HepG2 (cell line): ENCODE results near the gene REEP6. TPM values are rescaled to one million over a fixed set of nuclear protein-coding genes. Genes with fewer than 3 reads are reported as not detected.

Experiments used
- ETV5 ChIP-seq: IDR thresholded peaks from 2 replicates; pipeline ENCODE4 v1.6.1; 2018; ENCODE audit warnings: missing biosample characterization, missing genetic modification reagents, inconsistent platforms, borderline replicate concordance
- SOX6 ChIP-seq, 2 experiments: fragments of 450-650 bp in 1 of 2; sonication (generic) in 1 of 2; formaldehyde crosslinking in 1 of 2; IDR thresholded peaks; 2 replicates each; pipeline versions ENCODE4 v1.4.0 to v1.6.1; 2017 to 2020; ENCODE audit warnings: antibody characterized with exemption in 1 of 2, mild to moderate bottlenecking in 1 of 2, missing genetic modification reagents in 1 of 2
- SP4 ChIP-seq: sonication (generic); formaldehyde crosslinking; IDR thresholded peaks from 2 replicates; pipeline ENCODE4 v1.8.1; 2023; ENCODE audit warnings: mild to moderate bottlenecking, missing genetic modification reagents
- SPEN ChIP-seq: sonication (generic); formaldehyde crosslinking; IDR thresholded peaks from 2 replicates; pipeline ENCODE4 v1.5.1; 2020; ENCODE audit warnings: low read depth, mild to moderate bottlenecking, missing genetic modification reagents
- polyA plus RNA-seq, 8 experiments: library from polyadenylated mRNA; depleted of rRNA in 3 of 8; stranded (reverse) in 7 of 8; unstranded in 1 of 8; fragments of >200 nt; fragmentation: Illumina TruSeq in 4 of 8; extraction: Trizol in 4 of 8; gene quantifications; 2 replicates each; pipeline versions ENCODE4 v1.2.1 to v1.2.3, GENCODE V29; 2011 to 2016; ENCODE audit warnings: low read depth in 4 of 8, missing spikeins in 1 of 8, mixed read lengths in 1 of 8; ENCODE audit not compliant: insufficient read depth in 1 of 8
- total RNA-seq, 5 experiments: library from RNA; depleted of rRNA; stranded (reverse); fragments of >200 nt; fragmentation: Illumina TruSeq; extraction: Trizol; gene quantifications; 2 replicates each; pipeline ENCODE4 v1.2.3, GENCODE V29; 2016; ENCODE audit warnings: low read depth in 1 of 5
- TF ChIP-seq, protein P1 (sequence below): sonication (generic); formaldehyde crosslinking; IDR thresholded peaks from 2 replicates; pipeline ENCODE4 v1.9.0; 2022; ENCODE audit warnings: low read depth, missing genetic modification reagents
- TF ChIP-seq, protein P2 (sequence below): sonication (generic); formaldehyde crosslinking; IDR thresholded peaks from 2 replicates; pipeline ENCODE4 v1.4.0; 2020; ENCODE audit warnings: missing genetic modification reagents, borderline replicate concordance
- TF ChIP-seq, protein P3 (sequence below): sonication (generic); formaldehyde crosslinking; IDR thresholded peaks from 2 replicates; pipeline ENCODE4 v1.8.0; 2022; ENCODE audit warnings: mild to moderate bottlenecking, missing genetic modification reagents, borderline replicate concordance
- TF ChIP-seq, protein P4 (sequence below): sonication (generic); formaldehyde crosslinking; IDR thresholded peaks from 2 replicates; pipeline ENCODE4 v1.4.0; 2020; ENCODE audit warnings: missing genetic modification reagents
- TF ChIP-seq, protein P5 (sequence below): sonication (generic); formaldehyde crosslinking; IDR thresholded peaks from 2 replicates; pipeline ENCODE4 v1.5.0; 2020; ENCODE audit warnings: missing genetic modification reagents, mild to moderate bottlenecking, borderline replicate concordance
- TF ChIP-seq, protein P6 (sequence below): sonication (generic); formaldehyde crosslinking; IDR thresholded peaks from 2 replicates; pipeline ENCODE4 v1.4.0; 2020; ENCODE audit warnings: missing genetic modification reagents

REEP6 gene
- total and polyA plus RNA-seq, 2 of the 13 experiments (the other 11 are each of a cell fraction or from before 2014, with no cell fraction given) = 10.0 to 28.8 TPM

DNA sequence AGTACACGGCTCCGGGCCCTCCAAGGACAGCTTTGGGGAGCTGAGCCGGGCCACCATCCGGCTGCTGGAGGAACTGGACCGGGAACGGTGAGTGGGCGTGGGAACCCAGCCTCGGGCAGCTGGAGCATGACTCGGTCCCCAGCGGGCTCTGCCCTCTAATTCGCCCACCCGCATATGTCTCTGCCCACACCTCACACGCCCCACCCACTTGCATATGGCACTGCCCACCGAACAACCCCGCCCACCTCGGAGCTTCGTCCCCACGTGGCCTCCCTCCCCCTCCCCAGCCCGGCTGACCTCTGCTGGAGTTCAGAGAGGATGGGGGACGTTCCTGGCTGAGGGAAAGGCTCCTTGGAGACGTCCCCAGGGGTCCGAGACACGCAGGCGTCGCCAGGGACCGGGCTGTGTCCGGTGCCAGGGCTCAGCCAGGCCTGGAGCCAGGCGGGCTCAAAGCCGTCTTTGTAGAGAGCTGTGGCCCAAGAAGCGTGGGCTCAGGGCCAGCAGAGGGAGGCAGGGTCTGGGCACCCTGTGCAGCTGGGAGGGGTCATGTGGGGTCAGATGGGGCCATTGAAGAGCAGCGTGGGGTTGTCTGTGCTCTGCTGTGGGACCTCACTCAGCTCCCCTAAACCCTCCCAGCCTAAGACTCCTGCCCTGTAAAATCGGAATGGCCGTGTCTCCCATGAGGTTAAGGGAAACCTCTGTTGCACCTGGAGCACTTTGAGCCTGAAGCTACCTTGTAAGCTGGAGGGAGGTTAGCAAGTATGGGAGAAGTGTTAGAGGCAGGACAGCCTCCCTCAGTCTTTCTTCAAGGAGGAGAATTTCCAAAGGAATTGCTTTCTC is 37.2 kb upstream of the REEP6 start (continued):
- TF ChIP-seq, protein P1, sequence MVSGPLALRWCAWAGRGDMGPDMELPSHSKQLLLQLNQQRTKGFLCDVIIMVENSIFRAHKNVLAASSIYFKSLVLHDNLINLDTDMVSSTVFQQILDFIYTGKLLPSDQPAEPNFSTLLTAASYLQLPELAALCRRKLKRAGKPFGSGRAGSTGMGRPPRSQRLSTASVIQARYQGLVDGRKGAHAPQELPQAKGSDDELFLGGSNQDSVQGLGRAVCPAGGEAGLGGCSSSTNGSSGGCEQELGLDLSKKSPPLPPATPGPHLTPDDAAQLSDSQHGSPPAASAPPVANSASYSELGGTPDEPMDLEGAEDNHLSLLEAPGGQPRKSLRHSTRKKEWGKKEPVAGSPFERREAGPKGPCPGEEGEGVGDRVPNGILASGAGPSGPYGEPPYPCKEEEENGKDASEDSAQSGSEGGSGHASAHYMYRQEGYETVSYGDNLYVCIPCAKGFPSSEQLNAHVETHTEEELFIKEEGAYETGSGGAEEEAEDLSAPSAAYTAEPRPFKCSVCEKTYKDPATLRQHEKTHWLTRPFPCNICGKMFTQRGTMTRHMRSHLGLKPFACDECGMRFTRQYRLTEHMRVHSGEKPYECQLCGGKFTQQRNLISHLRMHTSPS (CRISPR knock-in tag) = 0 out of 2 replicates have a peak, but pooled peaks have one; percentile 20
- TF ChIP-seq, protein P2, sequence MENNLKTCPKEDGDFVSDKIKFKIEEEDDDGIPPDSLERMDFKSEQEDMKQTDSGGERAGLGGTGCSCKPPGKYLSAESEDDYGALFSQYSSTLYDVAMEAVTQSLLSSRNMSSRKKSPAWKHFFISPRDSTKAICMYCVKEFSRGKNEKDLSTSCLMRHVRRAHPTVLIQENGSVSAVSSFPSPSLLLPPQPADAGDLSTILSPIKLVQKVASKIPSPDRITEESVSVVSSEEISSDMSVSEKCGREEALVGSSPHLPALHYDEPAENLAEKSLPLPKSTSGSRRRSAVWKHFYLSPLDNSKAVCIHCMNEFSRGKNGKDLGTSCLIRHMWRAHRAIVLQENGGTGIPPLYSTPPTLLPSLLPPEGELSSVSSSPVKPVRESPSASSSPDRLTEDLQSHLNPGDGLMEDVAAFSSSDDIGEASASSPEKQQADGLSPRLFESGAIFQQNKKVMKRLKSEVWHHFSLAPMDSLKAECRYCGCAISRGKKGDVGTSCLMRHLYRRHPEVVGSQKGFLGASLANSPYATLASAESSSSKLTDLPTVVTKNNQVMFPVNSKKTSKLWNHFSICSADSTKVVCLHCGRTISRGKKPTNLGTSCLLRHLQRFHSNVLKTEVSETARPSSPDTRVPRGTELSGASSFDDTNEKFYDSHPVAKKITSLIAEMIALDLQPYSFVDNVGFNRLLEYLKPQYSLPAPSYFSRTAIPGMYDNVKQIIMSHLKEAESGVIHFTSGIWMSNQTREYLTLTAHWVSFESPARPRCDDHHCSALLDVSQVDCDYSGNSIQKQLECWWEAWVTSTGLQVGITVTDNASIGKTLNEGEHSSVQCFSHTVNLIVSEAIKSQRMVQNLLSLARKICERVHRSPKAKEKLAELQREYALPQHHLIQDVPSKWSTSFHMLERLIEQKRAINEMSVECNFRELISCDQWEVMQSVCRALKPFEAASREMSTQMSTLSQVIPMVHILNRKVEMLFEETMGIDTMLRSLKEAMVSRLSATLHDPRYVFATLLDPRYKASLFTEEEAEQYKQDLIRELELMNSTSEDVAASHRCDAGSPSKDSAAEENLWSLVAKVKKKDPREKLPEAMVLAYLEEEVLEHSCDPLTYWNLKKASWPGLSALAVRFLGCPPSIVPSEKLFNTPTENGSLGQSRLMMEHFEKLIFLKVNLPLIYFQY (CRISPR knock-in tag) = no peak
- TF ChIP-seq SPEN (CRISPR knock-in tag) (0 out of 2 replicates have a peak, but pooled peaks have one; percentile 24), ETV5 (CRISPR knock-in tag) (no peak), SP4 (CRISPR knock-in tag) (0 out of 2 replicates have a peak, but pooled peaks have one; percentile 38), SOX6 (IDR thresholded peaks at IDR 0.05) (no peak), SOX6 (CRISPR knock-in tag; IDR thresholded peaks at IDR 0.05) (no peak)
- TF ChIP-seq, protein P3, sequence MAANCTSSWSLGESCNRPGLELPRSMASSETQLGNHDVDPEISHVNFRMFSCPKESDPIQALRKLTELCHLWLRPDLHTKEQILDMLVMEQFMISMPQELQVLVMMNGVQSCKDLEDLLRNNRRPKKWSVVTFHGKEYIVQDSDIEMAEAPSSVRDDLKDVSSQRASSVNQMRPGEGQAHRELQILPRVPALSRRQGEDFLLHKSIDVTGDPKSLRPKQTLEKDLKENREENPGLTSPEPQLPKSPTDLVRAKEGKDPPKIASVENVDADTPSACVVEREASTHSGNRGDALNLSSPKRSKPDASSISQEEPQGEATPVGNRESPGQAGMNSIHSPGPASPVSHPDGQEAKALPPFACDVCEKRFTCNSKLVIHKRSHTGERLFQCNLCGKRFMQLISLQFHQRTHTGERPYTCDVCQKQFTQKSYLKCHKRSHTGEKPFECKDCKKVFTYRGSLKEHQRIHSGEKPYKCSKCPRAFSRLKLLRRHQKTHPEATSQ (CRISPR knock-in tag) = no peak
- TF ChIP-seq, protein P4, sequence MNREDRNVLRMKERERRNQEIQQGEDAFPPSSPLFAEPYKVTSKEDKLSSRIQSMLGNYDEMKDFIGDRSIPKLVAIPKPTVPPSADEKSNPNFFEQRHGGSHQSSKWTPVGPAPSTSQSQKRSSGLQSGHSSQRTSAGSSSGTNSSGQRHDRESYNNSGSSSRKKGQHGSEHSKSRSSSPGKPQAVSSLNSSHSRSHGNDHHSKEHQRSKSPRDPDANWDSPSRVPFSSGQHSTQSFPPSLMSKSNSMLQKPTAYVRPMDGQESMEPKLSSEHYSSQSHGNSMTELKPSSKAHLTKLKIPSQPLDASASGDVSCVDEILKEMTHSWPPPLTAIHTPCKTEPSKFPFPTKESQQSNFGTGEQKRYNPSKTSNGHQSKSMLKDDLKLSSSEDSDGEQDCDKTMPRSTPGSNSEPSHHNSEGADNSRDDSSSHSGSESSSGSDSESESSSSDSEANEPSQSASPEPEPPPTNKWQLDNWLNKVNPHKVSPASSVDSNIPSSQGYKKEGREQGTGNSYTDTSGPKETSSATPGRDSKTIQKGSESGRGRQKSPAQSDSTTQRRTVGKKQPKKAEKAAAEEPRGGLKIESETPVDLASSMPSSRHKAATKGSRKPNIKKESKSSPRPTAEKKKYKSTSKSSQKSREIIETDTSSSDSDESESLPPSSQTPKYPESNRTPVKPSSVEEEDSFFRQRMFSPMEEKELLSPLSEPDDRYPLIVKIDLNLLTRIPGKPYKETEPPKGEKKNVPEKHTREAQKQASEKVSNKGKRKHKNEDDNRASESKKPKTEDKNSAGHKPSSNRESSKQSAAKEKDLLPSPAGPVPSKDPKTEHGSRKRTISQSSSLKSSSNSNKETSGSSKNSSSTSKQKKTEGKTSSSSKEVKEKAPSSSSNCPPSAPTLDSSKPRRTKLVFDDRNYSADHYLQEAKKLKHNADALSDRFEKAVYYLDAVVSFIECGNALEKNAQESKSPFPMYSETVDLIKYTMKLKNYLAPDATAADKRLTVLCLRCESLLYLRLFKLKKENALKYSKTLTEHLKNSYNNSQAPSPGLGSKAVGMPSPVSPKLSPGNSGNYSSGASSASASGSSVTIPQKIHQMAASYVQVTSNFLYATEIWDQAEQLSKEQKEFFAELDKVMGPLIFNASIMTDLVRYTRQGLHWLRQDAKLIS (CRISPR knock-in tag) = no peak
- TF ChIP-seq, protein P5, sequence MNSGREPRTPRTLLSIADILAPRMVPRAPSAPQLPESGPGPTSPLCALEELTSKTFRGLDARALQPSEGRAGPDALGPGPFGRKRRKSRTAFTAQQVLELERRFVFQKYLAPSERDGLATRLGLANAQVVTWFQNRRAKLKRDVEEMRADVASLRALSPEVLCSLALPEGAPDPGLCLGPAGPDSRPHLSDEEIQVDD = no peak
- TF ChIP-seq, protein P6, sequence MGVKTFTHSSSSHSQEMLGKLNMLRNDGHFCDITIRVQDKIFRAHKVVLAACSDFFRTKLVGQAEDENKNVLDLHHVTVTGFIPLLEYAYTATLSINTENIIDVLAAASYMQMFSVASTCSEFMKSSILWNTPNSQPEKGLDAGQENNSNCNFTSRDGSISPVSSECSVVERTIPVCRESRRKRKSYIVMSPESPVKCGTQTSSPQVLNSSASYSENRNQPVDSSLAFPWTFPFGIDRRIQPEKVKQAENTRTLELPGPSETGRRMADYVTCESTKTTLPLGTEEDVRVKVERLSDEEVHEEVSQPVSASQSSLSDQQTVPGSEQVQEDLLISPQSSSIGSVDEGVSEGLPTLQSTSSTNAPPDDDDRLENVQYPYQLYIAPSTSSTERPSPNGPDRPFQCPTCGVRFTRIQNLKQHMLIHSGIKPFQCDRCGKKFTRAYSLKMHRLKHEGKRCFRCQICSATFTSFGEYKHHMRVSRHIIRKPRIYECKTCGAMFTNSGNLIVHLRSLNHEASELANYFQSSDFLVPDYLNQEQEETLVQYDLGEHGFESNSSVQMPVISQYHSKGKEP = no peak
